Gastroesophageal sphincter (tissue), 4 donors: ENCODE results near the gene THRA. TPM values are rescaled to one million over a fixed set of nuclear protein-coding genes. Genes with fewer than 3 reads are reported as not detected.
A peak's percentile ranks its signal among the peaks of the same experiment; 100 is the strongest.

Experiments used
- ATAC-seq: fragments of 150-250 bp; one replicate; pipeline ENCODE4 v1.9.1; 2016; ENCODE audit warnings: mild to moderate bottlenecking, moderate library complexity
- H3K27ac ChIP-seq, 4 donors: fragments of 200-600 bp; sonication (generic) in 3 of 4; 1 replicate in 3 of 4; 2 replicates in 1 of 4; pipeline ENCODE4 v1.5.1; 2016 to 2019
- H3K27me3 ChIP-seq: fragments of 200-600 bp; sonication (generic); one replicate; pipeline ENCODE4 v1.5.1; 2019
- H3K36me3 ChIP-seq, 2 donors: fragments of 200-600 bp; sonication (generic); one replicate each; pipeline ENCODE4 v1.5.1; 2019; ENCODE audit warnings: control low read depth in 1 of 2
- H3K4me1 ChIP-seq, 3 donors: fragments of 200-600 bp; sonication (generic); 1 replicate in 2 of 3; 2 replicates in 1 of 3; pipeline ENCODE4 v1.5.1; 2016 to 2019; ENCODE audit warnings: control low read depth in 2 of 3
- H3K4me3 ChIP-seq, 2 donors: fragments of 200-600 bp; sonication (generic); one replicate each; pipeline ENCODE4 v1.5.1; 2019; ENCODE audit warnings: mild to moderate bottlenecking in 1 of 2, moderate library complexity in 1 of 2
- H3K9me3 ChIP-seq, 3 donors: fragments of 200-600 bp; sonication (generic); one replicate each; pipeline ENCODE4 v1.5.1; 2017 to 2019; ENCODE audit warnings: control low read depth in 2 of 3
- CTCF ChIP-seq, 4 experiments: fragments of 200-600 bp in 2 of 4; fragments of 450-650 bp in 2 of 4; sonication (generic) in 1 of 4; IDR thresholded peaks; one replicate each; pipeline ENCODE4 v1.5.1; 2017 to 2019; ENCODE audit warnings: antibody characterized with exemption in 4 of 4, mild to moderate bottlenecking in 2 of 4, moderate library complexity in 2 of 4
- EP300 ChIP-seq: sonication (generic); formaldehyde crosslinking; IDR thresholded peaks from one replicate; pipeline ENCODE4 v1.6.1; 2017; ENCODE audit warnings: antibody characterized with exemption, mild to moderate bottlenecking
- POLR2A ChIP-seq, 2 donors: fragments of 450-650 bp; IDR thresholded peaks; one replicate each; pipeline ENCODE4 v1.6.1; 2017; ENCODE audit warnings: antibody characterized with exemption in 2 of 2, mild to moderate bottlenecking in 2 of 2, moderate library complexity in 1 of 2
- POLR2AphosphoS5 ChIP-seq: sonication (generic); formaldehyde crosslinking; IDR thresholded peaks from one replicate; pipeline ENCODE4 v1.6.1; 2017; ENCODE audit warnings: antibody characterized with exemption
- WGBS, 2 donors: methylation state at CpG; one replicate each; pipeline ENCODE4 v1.1.5; 2018; ENCODE audit warnings: low coverage in 1 of 2; 5-methylcytosine and 5-hydroxymethylcytosine counted together
- total RNA-seq, 4 donors: library from RNA; depleted of rRNA; stranded (reverse); fragments of >200 nt; gene quantifications; one replicate each; pipeline ENCODE4 v1.1.0, GENCODE V29; 2016

The THRA gene
- total RNA-seq, 4 donors from 2014 or later, result 84.8 to 133 (median 102) TPM

- ATAC-seq, result peak; percentile 62
- H3K27me3 ChIP-seq, result no peaks in the 10 kb centered on the region
- peak overlapping the region; percentile 90 to 99 (median 96) for H3K27ac ChIP-seq
- peaks cover 0 to 51% (median 8%) of the 10 kb centered on the region in 3 donors for H3K4me1 ChIP-seq
- peak overlapping the region; percentile 87 to 88 for H3K4me3 ChIP-seq
- H3K36me3 ChIP-seq, result peaks cover 0 to 21% of the 10 kb centered on the region in 2 donors
- H3K9me3 ChIP-seq, result no peaks in the 10 kb centered on the region
- WGBS, 2 donors, result 0% methylated on average over 1 of the region's 97 CpGs; no CpG with 5 or more reads in 1 of the 2 donors
- TF ChIP-seq POLR2AphosphoS5 (no peak), POLR2A (IDR thresholded peaks at IDR 0.05) (peak in 1 of 2 donors; percentile 11), CTCF (IDR thresholded peaks at IDR 0.05) (peak in 2 of 4 experiments; percentile 26 to 58), EP300 (no peak)
These were observed 59.6 kb downstream of the THRA start for GRCh38 chr17:40122136-40122998.

GRCh38 chr17:40122999-40123810 is 60.4 kb downstream of the THRA start:
- peak in 1 of 4 experiments; percentile 12 for TF ChIP-seq CTCF (IDR thresholded peaks at IDR 0.05)
- TF ChIP-seq EP300, result no peak
- no peak for TF ChIP-seq POLR2AphosphoS5
- no peak for TF ChIP-seq POLR2A (IDR thresholded peaks at IDR 0.05)
- peak; percentile 2 for ATAC-seq
- peaks cover 0 to 55% (median 8%) of the 10 kb centered on the region in 3 donors for H3K4me1 ChIP-seq
- peak overlapping the region; percentile 90 to 99 (median 96) for H3K27ac ChIP-seq
- WGBS, 2 donors, result 0% methylated on average over 5 to 15 of the region's 43 CpGs
- H3K9me3 ChIP-seq, result no peaks in the 10 kb centered on the region
- peak overlapping the region; percentile 87 to 88 for H3K4me3 ChIP-seq
- peaks cover 0 to 29% of the 10 kb centered on the region in 2 donors for H3K36me3 ChIP-seq
- no peaks in the 10 kb centered on the region for H3K27me3 ChIP-seq

DNA sequence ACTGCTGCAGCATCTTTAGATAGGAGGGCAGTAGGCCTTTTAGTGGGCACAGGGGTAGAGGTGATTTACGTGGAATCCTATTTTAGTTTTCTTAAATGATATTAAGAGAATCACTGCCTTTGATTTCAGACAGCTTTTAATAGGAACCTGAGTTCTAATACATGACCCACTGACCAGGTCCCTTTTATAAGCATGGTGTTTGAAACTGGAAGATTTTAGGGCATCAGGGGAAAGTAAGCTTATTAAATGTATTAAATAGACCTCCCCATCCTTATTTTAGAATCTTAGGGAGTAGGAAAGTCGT is 61.0 kb downstream of the THRA start:
- TF ChIP-seq EP300 (no peak), CTCF (IDR thresholded peaks at IDR 0.05) (no peak), POLR2AphosphoS5 (no peak), POLR2A (IDR thresholded peaks at IDR 0.05) (no peak)
- Histone ChIP-seq H3K4me3 (peak overlapping the region; percentile 87 to 88), H3K9me3 (no peaks in the 10 kb centered on the region), H3K36me3 (peaks cover 0 to 35% of the 10 kb centered on the region in 2 donors), H3K27me3 (no peaks in the 10 kb centered on the region), H3K27ac (peak overlapping the region; percentile 90 to 99 (median 96)), H3K4me1 (peaks cover 0 to 55% (median 8%) of the 10 kb centered on the region in 3 donors)
- WGBS, 2 donors, result 0 to 3% methylated on average over 2 of the region's 2 CpGs
- ATAC-seq, result no peak

DNA sequence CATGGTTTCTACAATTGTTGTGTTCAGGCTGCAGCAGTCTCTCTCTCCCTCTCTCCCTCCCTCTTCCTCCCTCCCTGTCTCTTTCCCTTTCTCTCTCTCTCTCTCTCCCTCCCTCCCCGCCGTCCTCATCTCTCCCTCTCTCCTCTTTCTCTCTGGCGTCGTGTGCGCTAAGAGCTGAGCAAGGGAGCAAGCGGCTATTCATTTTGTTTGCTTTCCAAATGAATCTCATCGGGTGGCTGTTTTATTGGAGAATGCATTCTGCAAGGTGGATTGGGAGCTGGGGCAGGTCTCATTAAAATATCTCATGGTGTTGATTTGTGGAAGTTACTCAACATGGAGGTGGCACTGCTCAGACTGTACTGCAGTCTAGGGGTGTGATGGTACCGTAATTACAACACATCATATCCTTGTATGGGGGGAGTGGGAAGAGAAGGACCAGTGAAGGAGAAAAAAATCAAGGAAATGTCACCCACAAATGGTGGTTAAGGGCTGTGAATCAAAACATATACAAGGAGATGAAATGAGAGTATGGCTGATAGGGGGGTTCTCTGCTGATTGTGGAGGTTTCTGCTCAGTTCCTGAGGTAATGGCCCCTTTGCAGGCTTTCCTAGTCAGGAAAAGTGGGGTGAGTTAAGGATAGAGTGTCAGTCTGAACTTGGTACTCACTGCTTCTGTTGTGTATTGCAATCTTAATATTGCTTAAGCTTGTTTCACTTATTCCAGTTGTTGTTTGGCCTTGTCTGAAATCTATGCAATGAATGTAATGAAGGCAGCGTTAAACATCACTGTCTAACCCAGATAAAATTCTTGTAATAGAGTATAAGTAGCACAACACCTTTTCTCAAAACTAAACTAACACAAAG is 61.7 kb downstream of the THRA start:
- Histone ChIP-seq H3K9me3 (no peaks in the 10 kb centered on the region), H3K36me3 (peaks cover 0 to 42% of the 10 kb centered on the region in 2 donors), H3K4me1 (peaks cover 0 to 56% (median 8%) of the 10 kb centered on the region in 3 donors), H3K27me3 (no peaks in the 10 kb centered on the region), H3K4me3 (peak overlapping the region; percentile 87 to 88), H3K27ac (peak overlapping the region in 3 of 4 donors; percentile 95 to 99 (median 97))
- TF ChIP-seq POLR2A (IDR thresholded peaks at IDR 0.05), result no peak
- TF ChIP-seq EP300, result no peak
- no peak for TF ChIP-seq CTCF (IDR thresholded peaks at IDR 0.05)
- no peak for TF ChIP-seq POLR2AphosphoS5
- 0 to 2% methylated on average over 8 to 9 of the region's 9 CpGs for WGBS, 2 donors
- no peak for ATAC-seq
